H1 (cell line): ENCODE results near the gene GALK1. TPM values are rescaled to one million over a fixed set of nuclear protein-coding genes. Genes with fewer than 3 reads are reported as not detected.

Source experiments
- BACH1 ChIP-seq: IDR thresholded peaks from 2 replicates; pipeline ENCODE4 v1.6.1; 2012; ENCODE audit warnings: low read length, improper control_type of control experiment
- CBX5 ChIP-seq: fragments of 300-800, 300-1000 bp; sonication (generic); IDR thresholded peaks from 2 replicates; pipeline ENCODE4 v1.7.1; 2016; ENCODE audit warnings: antibody characterized with exemption, low read length, low read depth
- CHD1 ChIP-seq: IDR thresholded peaks from 2 replicates; pipeline ENCODE4 v1.6.1; 2012; ENCODE audit warnings: low read depth, low read length, improper control_type of control experiment
- CHD2 ChIP-seq: IDR thresholded peaks from 2 replicates; pipeline ENCODE4 v1.6.1; 2012; ENCODE audit warnings: low read length, improper control_type of control experiment
- EGR1 ChIP-seq: IDR thresholded peaks from 2 replicates; pipeline ENCODE4 v1.6.1; 2011; ENCODE audit warnings: low read depth, low read length, borderline replicate concordance
- EP300 ChIP-seq, 2 experiments: IDR thresholded peaks; 1 replicate in 1 of 2; 2 replicates in 1 of 2; pipeline ENCODE4 v1.6.1; 2011 to 2012; ENCODE audit warnings: low read depth in 2 of 2, low read length in 2 of 2, mild to moderate bottlenecking in 2 of 2, borderline replicate concordance in 1 of 2, inconsistent platforms in 1 of 2, moderate library complexity in 1 of 2
- GTF2F1 ChIP-seq: IDR thresholded peaks from 2 replicates; pipeline ENCODE4 v1.6.1; 2012; ENCODE audit warnings: low read depth, low read length, improper control_type of control experiment, borderline replicate concordance
- HDAC2 ChIP-seq, 2 experiments: fragments of 300-600 bp in 1 of 2; sonication (generic) in 1 of 2; IDR thresholded peaks; 2 replicates each; pipeline ENCODE4 v1.6.1; 2011 to 2012; ENCODE audit warnings: low read depth in 2 of 2, low read length in 2 of 2, mild to moderate bottlenecking in 2 of 2, moderate library complexity in 2 of 2, borderline replicate concordance in 1 of 2, inconsistent platforms in 1 of 2
- KDM1A ChIP-seq: fragments of 200-600, 300-600 bp; sonication (generic); IDR thresholded peaks from 2 replicates; pipeline ENCODE4 v1.7.1; 2016; ENCODE audit warnings: mild to moderate bottlenecking, low read length, borderline replicate concordance
- KDM4A ChIP-seq: IDR thresholded peaks from one replicate; pipeline ENCODE4 v1.7.1; 2012; ENCODE audit warnings: low read depth, mild to moderate bottlenecking, moderate library complexity, low read length, inconsistent platforms; ENCODE audit not compliant: severe bottlenecking
- KDM5A ChIP-seq: fragments of 200-600 bp; IDR thresholded peaks from 2 replicates; pipeline ENCODE4 v1.7.1; 2012; ENCODE audit warnings: mild to moderate bottlenecking, low read length, inconsistent platforms, mixed read lengths
- MAFK ChIP-seq: IDR thresholded peaks from 2 replicates; pipeline ENCODE4 v1.6.1; 2012; ENCODE audit warnings: low read depth, mild to moderate bottlenecking, improper control_type of control experiment, low read length
- NRF1 ChIP-seq: IDR thresholded peaks from 2 replicates; pipeline ENCODE4 v1.6.1; 2011; ENCODE audit warnings: mild to moderate bottlenecking, low read depth, low read length, improper control_type of control experiment
- RBBP5 ChIP-seq: IDR thresholded peaks from 2 replicates; pipeline ENCODE4 v1.7.1; 2012; ENCODE audit warnings: low read depth, mild to moderate bottlenecking, inconsistent platforms, low read length, moderate library complexity, borderline replicate concordance
- SIN3A ChIP-seq, 2 experiments: IDR thresholded peaks in 1 of 2; conservative IDR thresholded peaks in 1 of 2; 2 replicates each; pipeline ENCODE4 v1.6.1; 2011 to 2012; ENCODE audit warnings: low read length in 2 of 2, improper control_type of control experiment in 1 of 2, low read depth in 1 of 2, mild to moderate bottlenecking in 1 of 2
- SRF ChIP-seq: IDR thresholded peaks from 2 replicates; pipeline ENCODE4 v1.6.1; 2011; ENCODE audit warnings: mild to moderate bottlenecking, low read depth, low read length, moderate library complexity
- TAF7 ChIP-seq: optimal IDR thresholded peaks from 2 replicates; pipeline ENCODE3; 2011; ENCODE audit warnings: low read depth, mild to moderate bottlenecking, inconsistent platforms, low read length, moderate library complexity, borderline replicate concordance
- TBP ChIP-seq: IDR thresholded peaks from 2 replicates; pipeline ENCODE4 v1.6.1; 2011; ENCODE audit warnings: low read depth, low read length, improper control_type of control experiment
- polyA plus RNA-seq, 7 experiments: library from polyadenylated mRNA; depleted of rRNA in 3 of 7; stranded (reverse) in 5 of 7; unstranded in 2 of 7; fragments of >200 nt in 5 of 7; fragments of 200-250 nt in 2 of 7; gene quantifications; 1 replicate in 5 of 7; 2 replicates in 1 of 7; 4 replicates in 1 of 7; pipeline versions ENCODE4 v1.2.1 to v1.2.3, GENCODE V29; 2011 to 2013; ENCODE audit warnings: missing spikeins in 2 of 7, mixed read lengths in 2 of 7
- total RNA-seq: library from RNA; stranded (reverse); fragmentation: NEBNext Ultra II Directional; extraction: Animal tissue kit (Norgen Biotek cat#: 25700); gene quantifications from 2 replicates; pipeline ENCODE4 v1.2.1, GENCODE V29; 2021
- TF ChIP-seq, protein P1 (sequence below), 3 experiments: IDR thresholded peaks; 1 replicate in 2 of 3; 2 replicates in 1 of 3; pipeline versions ENCODE4 v1.5.1 to v1.6.1; 2011; ENCODE audit warnings: low read length in 3 of 3, mild to moderate bottlenecking in 3 of 3, inconsistent platforms in 2 of 3, low read depth in 1 of 3, moderate library complexity in 1 of 3; ENCODE audit not compliant: insufficient read depth in 1 of 3; ENCODE audit errors: control extremely low read depth in 1 of 3
- TF ChIP-seq, protein P2 (sequence below): IDR thresholded peaks from 2 replicates; pipeline ENCODE4 v1.6.1; 2012; ENCODE audit warnings: inconsistent platforms

GALK1 gene
- total and polyA plus RNA-seq, 2 of the 8 experiments (the other 6 are each of a cell fraction or from before 2014, with no cell fraction given): 34.1 to 47.9 TPM

DNA sequence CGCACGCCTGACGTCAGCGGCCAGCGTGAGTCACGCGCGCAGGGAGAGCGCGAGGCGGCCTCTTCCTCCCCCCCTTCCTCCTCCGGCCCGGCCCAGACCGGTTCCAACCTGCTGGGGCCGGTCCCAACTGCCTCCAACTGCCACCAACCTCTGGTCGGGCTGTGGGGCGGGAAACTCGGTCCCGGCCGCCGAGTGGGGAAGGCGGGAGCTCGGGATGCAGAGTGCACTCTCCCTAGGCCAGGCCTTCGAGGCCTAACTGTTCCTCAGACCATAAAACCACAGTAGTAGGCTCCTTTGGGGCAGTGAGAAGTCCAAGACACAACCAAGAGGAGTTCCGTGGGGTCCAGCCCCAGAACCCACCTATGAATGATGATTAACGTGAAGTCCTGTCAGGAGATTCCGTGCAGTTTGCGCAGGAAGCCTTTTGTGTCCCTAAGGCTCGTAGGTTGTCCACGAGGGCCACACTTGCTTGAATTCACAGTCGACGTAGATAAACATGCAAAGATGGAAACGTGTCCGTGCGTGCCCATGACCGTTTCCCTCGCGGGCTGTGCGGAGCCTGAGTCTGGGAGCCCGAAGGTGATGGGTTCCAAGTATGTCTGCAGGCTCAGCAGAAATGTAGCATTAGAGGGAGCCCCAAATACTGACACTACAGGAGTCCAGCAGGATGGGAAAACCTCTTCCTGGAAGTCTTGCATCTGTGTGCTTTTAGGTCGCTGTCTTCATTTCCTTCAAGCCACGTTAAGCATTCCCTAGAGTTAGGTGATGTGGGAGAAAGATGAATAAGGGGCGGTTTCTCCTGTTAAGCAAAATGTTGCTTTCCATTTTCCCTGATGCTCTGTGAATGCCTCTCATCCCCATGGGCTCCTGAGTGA, 20.3 kb upstream of the GALK1 start (continued):
- TF ChIP-seq, protein P1, sequence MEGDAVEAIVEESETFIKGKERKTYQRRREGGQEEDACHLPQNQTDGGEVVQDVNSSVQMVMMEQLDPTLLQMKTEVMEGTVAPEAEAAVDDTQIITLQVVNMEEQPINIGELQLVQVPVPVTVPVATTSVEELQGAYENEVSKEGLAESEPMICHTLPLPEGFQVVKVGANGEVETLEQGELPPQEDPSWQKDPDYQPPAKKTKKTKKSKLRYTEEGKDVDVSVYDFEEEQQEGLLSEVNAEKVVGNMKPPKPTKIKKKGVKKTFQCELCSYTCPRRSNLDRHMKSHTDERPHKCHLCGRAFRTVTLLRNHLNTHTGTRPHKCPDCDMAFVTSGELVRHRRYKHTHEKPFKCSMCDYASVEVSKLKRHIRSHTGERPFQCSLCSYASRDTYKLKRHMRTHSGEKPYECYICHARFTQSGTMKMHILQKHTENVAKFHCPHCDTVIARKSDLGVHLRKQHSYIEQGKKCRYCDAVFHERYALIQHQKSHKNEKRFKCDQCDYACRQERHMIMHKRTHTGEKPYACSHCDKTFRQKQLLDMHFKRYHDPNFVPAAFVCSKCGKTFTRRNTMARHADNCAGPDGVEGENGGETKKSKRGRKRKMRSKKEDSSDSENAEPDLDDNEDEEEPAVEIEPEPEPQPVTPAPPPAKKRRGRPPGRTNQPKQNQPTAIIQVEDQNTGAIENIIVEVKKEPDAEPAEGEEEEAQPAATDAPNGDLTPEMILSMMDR (IDR thresholded peaks at IDR 0.05; ENCODE audit: control extremely low read depth in 1 of 3, insufficient read depth in 1 of 3, low read depth in 1 of 3, low read length in 3 of 3): no peak
- TF ChIP-seq GTF2F1 (no peak; the same call in 1 of the 2 replicates), SIN3A (conservative IDR thresholded peaks at IDR 0.05 in 1 of 2, IDR thresholded peaks at IDR 0.05 in 1 of 2; ENCODE audit: low read depth in 1 of 2, low read length in 2 of 2) (peak in 1 of 2 experiments; percentile 4; a peak in 1 of 4 replicates), HDAC2 (IDR thresholded peaks at IDR 0.05; ENCODE audit: borderline replicate concordance in 1 of 2, low read depth in 2 of 2, low read length in 2 of 2) (no peak; a peak in 1 of 4 replicates), KDM1A (no peak), SRF (no peak), CHD1 (no peak; the same call in 1 of the 2 replicates), KDM5A (no peak; the same call in 1 of the 2 replicates), KDM4A (no peak), NRF1 (no peak), EP300 (IDR thresholded peaks at IDR 0.05; ENCODE audit: borderline replicate concordance in 1 of 2, low read depth in 2 of 2, low read length in 2 of 2) (peak in 1 of 2 experiments; percentile 95; a peak in 2 of 3 replicates), MAFK (0 out of 2 replicates have a peak, but pooled peaks have one; percentile 3), RBBP5 (no peak), EGR1 (no peak), BACH1 (peak; percentile 69), TAF7 (peak; percentile 100), CHD2 (no peak), TBP (peak; percentile 95), CBX5 (no peak)
- TF ChIP-seq, protein P2, sequence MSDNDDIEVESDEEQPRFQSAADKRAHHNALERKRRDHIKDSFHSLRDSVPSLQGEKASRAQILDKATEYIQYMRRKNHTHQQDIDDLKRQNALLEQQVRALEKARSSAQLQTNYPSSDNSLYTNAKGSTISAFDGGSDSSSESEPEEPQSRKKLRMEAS: peak; percentile 92
